ENCODE data around the gene ECE1. TPM values are rescaled to one million over a fixed set of nuclear protein-coding genes. Genes with fewer than 3 reads are reported as not detected.
A peak's percentile ranks its signal among the peaks of the same experiment; 100 is the strongest.
"Not testable (repeated sequence)": the region's sequence is repeated elsewhere in the genome, so short reads cannot be mapped to it uniquely, and the experiment has no call there.

Gene ECE1
- total RNA-seq, 4 donors from 2014 or later: 105 to 122 (median 112) TPM

GRCh38 chr1:21175670-21176581 lies 114.3 kb downstream of the ECE1 start:
- no peaks in the 10 kb centered on the region for H3K27me3 ChIP-seq
- no peaks in the 10 kb centered on the region for H3K36me3 ChIP-seq
- H3K9me3 ChIP-seq: no peaks in the 10 kb centered on the region
- H3K4me1 ChIP-seq: peaks cover 0 to 14% (median 0%) of the 10 kb centered on the region in 4 donors
- peak overlapping the region; percentile 85 to 93 (median 91) for H3K27ac ChIP-seq
- peak; percentile 29 to 73 (median 64) for DNase-seq
- no peak for TF ChIP-seq CTCF (IDR thresholded peaks at IDR 0.05)
- TF ChIP-seq POLR2A (IDR thresholded peaks at IDR 0.05): peak in 1 of 2 donors; percentile 3
- peak overlapping the region; percentile 53 to 95 (median 77) for H3K4me3 ChIP-seq

- peak overlapping the region; percentile 53 to 95 (median 77) for H3K4me3 ChIP-seq
- H3K9me3 ChIP-seq: no peaks in the 10 kb centered on the region
- no peaks in the 10 kb centered on the region for H3K27me3 ChIP-seq
- DNase-seq: peak in 2 of 3 donors; percentile 77 to 84
- peaks cover 0 to 17% (median 0%) of the 10 kb centered on the region in 4 donors for H3K4me1 ChIP-seq
- H3K27ac ChIP-seq: peak overlapping the region; percentile 85 to 93 (median 91)
- H3K36me3 ChIP-seq: no peaks in the 10 kb centered on the region
- TF ChIP-seq CTCF (IDR thresholded peaks at IDR 0.05) (no peak), POLR2A (IDR thresholded peaks at IDR 0.05) (peak in 1 of 2 donors; percentile 13)
Observed at GRCh38 chr1:21175324-21175669, 115.0 kb downstream of the ECE1 start.

GRCh38 chr1:21174654-21175323 lies 115.5 kb downstream of the ECE1 start:
- H3K9me3 ChIP-seq: no peaks in the 10 kb centered on the region
- no peaks in the 10 kb centered on the region for H3K27me3 ChIP-seq
- DNase-seq: no peak
- H3K36me3 ChIP-seq: no peaks in the 10 kb centered on the region
- H3K27ac ChIP-seq: peak overlapping the region; percentile 85 to 93 (median 91)
- peak overlapping the region; percentile 53 to 95 (median 77) for H3K4me3 ChIP-seq
- TF ChIP-seq CTCF (IDR thresholded peaks at IDR 0.05): no peak
- no peak for TF ChIP-seq POLR2A (IDR thresholded peaks at IDR 0.05)
- peaks cover 0 to 17% (median 0%) of the 10 kb centered on the region in 4 donors for H3K4me1 ChIP-seq

GRCh38 chr1:21174230-21174629 lies 116.0 kb downstream of the ECE1 start:
- Histone ChIP-seq H3K4me1 (peaks cover 0 to 17% (median 0%) of the 10 kb centered on the region in 4 donors), H3K36me3 (peaks cover 0 to 3% (median 0%) of the 10 kb centered on the region in 3 donors), H3K9me3 (no peaks in the 10 kb centered on the region), H3K27me3 (no peaks in the 10 kb centered on the region), H3K27ac (peak overlapping the region in 3 of 4 donors; percentile 85 to 93 (median 89)), H3K4me3 (peak overlapping the region in 2 of 4 donors; percentile 79 to 95)
- no peak for TF ChIP-seq CTCF (IDR thresholded peaks at IDR 0.05)
- no peak for TF ChIP-seq POLR2A (IDR thresholded peaks at IDR 0.05)
- no peak for DNase-seq

- DNase-seq, H3K27me3 ChIP-seq, H3K9me3 ChIP-seq, H3K27ac ChIP-seq, H3K4me3 ChIP-seq: not testable (repeated sequence)
- Histone ChIP-seq H3K36me3 (peaks cover 0 to 14% (median 0%) of the 10 kb centered on the region in 3 donors), H3K4me1 (peaks cover 0 to 17% (median 0%) of the 10 kb centered on the region in 4 donors)
Observed at GRCh38 chr1:21173096-21173495, 117.2 kb downstream of the ECE1 start.

- not testable (repeated sequence) for H3K4me3 ChIP-seq, H3K9me3 ChIP-seq, H3K27me3 ChIP-seq, DNase-seq, H3K27ac ChIP-seq
- peaks cover 0 to 17% (median 0%) of the 10 kb centered on the region in 4 donors for H3K4me1 ChIP-seq
- H3K36me3 ChIP-seq: peaks cover 0 to 23% (median 0%) of the 10 kb centered on the region in 3 donors
Observed at GRCh38 chr1:21170837-21171236, 119.4 kb downstream of the ECE1 start.
